HepG2 (cell line): ENCODE results near the gene TMTC3. TPM values are rescaled to one million over a fixed set of nuclear protein-coding genes. Genes with fewer than 3 reads are reported as not detected.

ENCODE experiments used
- ASH2L ChIP-seq: fragments of 300-600, 200-600 bp; sonication (generic); IDR thresholded peaks from 2 replicates; pipeline ENCODE4 v1.7.0; 2017; ENCODE audit warnings: low read depth, mild to moderate bottlenecking, moderate library complexity, mixed read lengths, low read length; ENCODE audit not compliant: insufficient read length
- PLRG1 ChIP-seq: fragments of 450-650 bp; conservative IDR thresholded peaks from 2 replicates; pipeline ENCODE4 v1.6.1; 2016
- RFX5 ChIP-seq: IDR thresholded peaks from 2 replicates; pipeline ENCODE4 v1.6.1; 2011; ENCODE audit warnings: low read depth, low read length, improper control_type of control experiment
- SMAD1 ChIP-seq: sonication (generic); formaldehyde crosslinking; IDR thresholded peaks from 2 replicates; pipeline ENCODE4 v1.4.0; 2020; ENCODE audit warnings: missing genetic modification reagents, low read depth, mild to moderate bottlenecking, borderline replicate concordance
- SRF ChIP-seq: IDR thresholded peaks from 2 replicates; pipeline ENCODE4 v1.6.1; 2011; ENCODE audit warnings: mild to moderate bottlenecking, low read depth, low read length, moderate library complexity
- TRIM22 ChIP-seq: fragments of 450-650 bp; IDR thresholded peaks from 2 replicates; pipeline ENCODE4 v1.6.1; 2017
- YEATS2 ChIP-seq: sonication (generic); formaldehyde crosslinking; IDR thresholded peaks from 2 replicates; pipeline ENCODE4 v1.4.0; 2020; ENCODE audit warnings: missing genetic modification reagents, borderline replicate concordance
- ZMYM2 ChIP-seq: sonication (generic); formaldehyde crosslinking; IDR thresholded peaks from 2 replicates; pipeline ENCODE4 v1.8.0; 2022; ENCODE audit warnings: mild to moderate bottlenecking, missing genetic modification reagents
- ZNF282 ChIP-seq: fragments of 450-650 bp; IDR thresholded peaks from 2 replicates; pipeline ENCODE4 v1.6.1; 2018; ENCODE audit not compliant: partially characterized antibody
- ZNF446 ChIP-seq: sonication (generic); formaldehyde crosslinking; IDR thresholded peaks from 2 replicates; pipeline ENCODE4 v1.5.0; 2020; ENCODE audit warnings: mild to moderate bottlenecking, missing genetic modification reagents
- polyA plus RNA-seq, 8 experiments: library from polyadenylated mRNA; depleted of rRNA in 3 of 8; stranded (reverse) in 7 of 8; unstranded in 1 of 8; fragments of >200 nt; fragmentation: Illumina TruSeq in 4 of 8; extraction: Trizol in 4 of 8; gene quantifications; 2 replicates each; pipeline versions ENCODE4 v1.2.1 to v1.2.3, GENCODE V29; 2011 to 2016; ENCODE audit warnings: low read depth in 4 of 8, missing spikeins in 1 of 8, mixed read lengths in 1 of 8; ENCODE audit not compliant: insufficient read depth in 1 of 8
- total RNA-seq, 5 experiments: library from RNA; depleted of rRNA; stranded (reverse); fragments of >200 nt; fragmentation: Illumina TruSeq; extraction: Trizol; gene quantifications; 2 replicates each; pipeline ENCODE4 v1.2.3, GENCODE V29; 2016; ENCODE audit warnings: low read depth in 1 of 5
- TF ChIP-seq, protein P1 (sequence below): sonication (generic); formaldehyde crosslinking; IDR thresholded peaks from 2 replicates; pipeline ENCODE4 v1.5.1; 2020; ENCODE audit warnings: missing genetic modification reagents, mild to moderate bottlenecking, borderline replicate concordance
- TF ChIP-seq, protein P2 (sequence below): sonication (generic); formaldehyde crosslinking; IDR thresholded peaks from 2 replicates; pipeline ENCODE4 v1.4.0; 2020; ENCODE audit warnings: missing genetic modification reagents
- TF ChIP-seq, protein P3 (sequence below), 2 experiments: fragments of 450-650 bp in 1 of 2; sonication (generic) in 1 of 2; formaldehyde crosslinking in 1 of 2; IDR thresholded peaks; 2 replicates each; pipeline versions ENCODE4 v1.6.1 to v1.8.0; 2016 to 2022; ENCODE audit warnings: antibody characterized with exemption in 1 of 2, mild to moderate bottlenecking in 1 of 2, missing genetic modification reagents in 1 of 2

The TMTC3 gene
- total and polyA plus RNA-seq, 2 of the 13 experiments (the other 11 are each of a cell fraction or from before 2014, with no cell fraction given) = 6.3 to 22.5 TPM

DNA sequence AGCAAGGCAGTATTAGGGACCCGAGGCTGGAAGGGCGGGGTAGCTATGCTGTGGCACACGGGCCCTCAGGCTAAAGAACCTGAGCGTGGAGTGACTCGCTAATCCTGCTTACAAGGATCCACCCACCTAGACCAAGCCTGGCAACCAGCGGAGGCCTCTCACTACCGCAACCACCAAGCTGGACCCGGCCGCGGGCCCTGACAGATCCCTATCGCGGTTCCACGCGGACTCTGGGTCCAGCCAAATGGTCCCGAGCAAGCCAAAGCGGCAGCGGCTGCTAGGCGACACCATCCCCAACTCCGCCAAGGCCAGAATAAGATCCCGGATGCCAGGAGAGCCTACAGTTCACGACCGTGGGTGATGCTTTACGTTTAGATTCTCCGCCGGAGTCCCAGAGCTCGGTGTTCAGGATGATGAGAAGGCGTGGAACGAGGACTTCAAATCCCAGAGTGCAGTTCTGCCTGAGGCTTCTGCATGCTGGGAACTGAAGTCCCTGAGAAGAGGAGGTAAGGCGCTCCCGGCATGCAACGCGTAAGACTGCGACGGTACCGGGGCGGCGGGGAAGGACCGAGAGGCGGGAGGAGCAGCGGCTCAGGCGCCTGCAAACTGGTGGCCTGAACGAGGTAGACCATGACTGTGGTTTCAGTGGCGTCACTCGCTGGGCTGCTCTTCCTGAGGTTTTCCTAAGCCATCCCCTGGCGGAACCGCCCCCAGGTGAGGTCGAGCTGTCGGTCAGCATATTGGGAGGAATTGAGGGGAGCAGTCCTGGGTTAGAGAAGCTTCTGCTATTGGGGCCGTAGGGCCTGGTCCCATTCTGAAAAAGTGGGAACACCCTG, at the start of gene TMTC3, which contains the start of gene CEP290 (continued):
- TF ChIP-seq SMAD1 (CRISPR knock-in tag) (no peak), ASH2L (peak; percentile 77), ZNF282 (no peak), ZNF446 (CRISPR knock-in tag) (no peak), TRIM22 (no peak), SRF (0 out of 2 replicates have a peak, but pooled peaks have one; percentile 5), PLRG1 (no peak), RFX5 (no peak), ZMYM2 (CRISPR knock-in tag) (peak; percentile 62), YEATS2 (CRISPR knock-in tag) (peak; percentile 91; the same call in 1 of the 2 replicates)
- TF ChIP-seq, protein P1, sequence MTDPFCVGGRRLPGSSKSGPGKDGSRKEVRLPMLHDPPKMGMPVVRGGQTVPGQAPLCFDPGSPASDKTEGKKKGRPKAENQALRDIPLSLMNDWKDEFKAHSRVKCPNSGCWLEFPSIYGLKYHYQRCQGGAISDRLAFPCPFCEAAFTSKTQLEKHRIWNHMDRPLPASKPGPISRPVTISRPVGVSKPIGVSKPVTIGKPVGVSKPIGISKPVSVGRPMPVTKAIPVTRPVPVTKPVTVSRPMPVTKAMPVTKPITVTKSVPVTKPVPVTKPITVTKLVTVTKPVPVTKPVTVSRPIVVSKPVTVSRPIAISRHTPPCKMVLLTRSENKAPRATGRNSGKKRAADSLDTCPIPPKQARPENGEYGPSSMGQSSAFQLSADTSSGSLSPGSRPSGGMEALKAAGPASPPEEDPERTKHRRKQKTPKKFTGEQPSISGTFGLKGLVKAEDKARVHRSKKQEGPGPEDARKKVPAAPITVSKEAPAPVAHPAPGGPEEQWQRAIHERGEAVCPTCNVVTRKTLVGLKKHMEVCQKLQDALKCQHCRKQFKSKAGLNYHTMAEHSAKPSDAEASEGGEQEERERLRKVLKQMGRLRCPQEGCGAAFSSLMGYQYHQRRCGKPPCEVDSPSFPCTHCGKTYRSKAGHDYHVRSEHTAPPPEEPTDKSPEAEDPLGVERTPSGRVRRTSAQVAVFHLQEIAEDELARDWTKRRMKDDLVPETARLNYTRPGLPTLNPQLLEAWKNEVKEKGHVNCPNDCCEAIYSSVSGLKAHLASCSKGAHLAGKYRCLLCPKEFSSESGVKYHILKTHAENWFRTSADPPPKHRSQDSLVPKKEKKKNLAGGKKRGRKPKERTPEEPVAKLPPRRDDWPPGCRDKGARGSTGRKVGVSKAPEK (CRISPR knock-in tag) = no peak
- TF ChIP-seq, protein P2, sequence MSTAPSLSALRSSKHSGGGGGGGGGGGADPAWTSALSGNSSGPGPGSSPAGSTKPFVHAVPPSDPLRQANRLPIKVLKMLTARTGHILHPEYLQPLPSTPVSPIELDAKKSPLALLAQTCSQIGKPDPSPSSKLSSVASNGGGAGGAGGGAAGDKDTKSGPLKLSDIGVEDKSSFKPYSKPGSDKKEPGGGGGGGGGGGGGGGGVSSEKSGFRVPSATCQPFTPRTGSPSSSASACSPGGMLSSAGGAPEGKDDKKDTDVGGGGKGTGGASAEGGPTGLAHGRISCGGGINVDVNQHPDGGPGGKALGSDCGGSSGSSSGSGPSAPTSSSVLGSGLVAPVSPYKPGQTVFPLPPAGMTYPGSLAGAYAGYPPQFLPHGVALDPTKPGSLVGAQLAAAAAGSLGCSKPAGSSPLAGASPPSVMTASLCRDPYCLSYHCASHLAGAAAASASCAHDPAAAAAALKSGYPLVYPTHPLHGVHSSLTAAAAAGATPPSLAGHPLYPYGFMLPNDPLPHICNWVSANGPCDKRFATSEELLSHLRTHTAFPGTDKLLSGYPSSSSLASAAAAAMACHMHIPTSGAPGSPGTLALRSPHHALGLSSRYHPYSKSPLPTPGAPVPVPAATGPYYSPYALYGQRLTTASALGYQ (CRISPR knock-in tag) = no peak
- TF ChIP-seq, protein P3, sequence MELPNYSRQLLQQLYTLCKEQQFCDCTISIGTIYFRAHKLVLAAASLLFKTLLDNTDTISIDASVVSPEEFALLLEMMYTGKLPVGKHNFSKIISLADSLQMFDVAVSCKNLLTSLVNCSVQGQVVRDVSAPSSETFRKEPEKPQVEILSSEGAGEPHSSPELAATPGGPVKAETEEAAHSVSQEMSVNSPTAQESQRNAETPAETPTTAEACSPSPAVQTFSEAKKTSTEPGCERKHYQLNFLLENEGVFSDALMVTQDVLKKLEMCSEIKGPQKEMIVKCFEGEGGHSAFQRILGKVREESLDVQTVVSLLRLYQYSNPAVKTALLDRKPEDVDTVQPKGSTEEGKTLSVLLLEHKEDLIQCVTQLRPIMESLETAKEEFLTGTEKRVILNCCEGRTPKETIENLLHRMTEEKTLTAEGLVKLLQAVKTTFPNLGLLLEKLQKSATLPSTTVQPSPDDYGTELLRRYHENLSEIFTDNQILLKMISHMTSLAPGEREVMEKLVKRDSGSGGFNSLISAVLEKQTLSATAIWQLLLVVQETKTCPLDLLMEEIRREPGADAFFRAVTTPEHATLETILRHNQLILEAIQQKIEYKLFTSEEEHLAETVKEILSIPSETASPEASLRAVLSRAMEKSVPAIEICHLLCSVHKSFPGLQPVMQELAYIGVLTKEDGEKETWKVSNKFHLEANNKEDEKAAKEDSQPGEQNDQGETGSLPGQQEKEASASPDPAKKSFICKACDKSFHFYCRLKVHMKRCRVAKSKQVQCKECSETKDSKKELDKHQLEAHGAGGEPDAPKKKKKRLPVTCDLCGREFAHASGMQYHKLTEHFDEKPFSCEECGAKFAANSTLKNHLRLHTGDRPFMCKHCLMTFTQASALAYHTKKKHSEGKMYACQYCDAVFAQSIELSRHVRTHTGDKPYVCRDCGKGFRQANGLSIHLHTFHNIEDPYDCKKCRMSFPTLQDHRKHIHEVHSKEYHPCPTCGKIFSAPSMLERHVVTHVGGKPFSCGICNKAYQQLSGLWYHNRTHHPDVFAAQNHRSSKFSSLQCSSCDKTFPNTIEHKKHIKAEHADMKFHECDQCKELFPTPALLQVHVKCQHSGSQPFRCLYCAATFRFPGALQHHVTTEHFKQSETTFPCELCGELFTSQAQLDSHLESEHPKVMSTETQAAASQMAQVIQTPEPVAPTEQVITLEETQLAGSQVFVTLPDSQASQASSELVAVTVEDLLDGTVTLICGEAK (IDR thresholded peaks at IDR 0.05) = no peak
- TF ChIP-seq, protein P3 (CRISPR knock-in tag; IDR thresholded peaks at IDR 0.05) = peak; percentile 65; the same call in 1 of the 2 replicates
